EH (cell line): ENCODE data around the gene CLEC9A.
A peak's percentile ranks its signal among the peaks of the same experiment; 100 is the strongest.
"Not testable (repeated sequence)": the region's sequence is repeated elsewhere in the genome, so short reads cannot be mapped to it uniquely, and the experiment has no call there.

Experiments
- DNase-seq: peaks from one replicate; pipeline ENCODE4 v3.0.0-alpha.2; 2015; ENCODE audit warnings: low read depth

The CLEC9A gene

GRCh38 chr12:10030446-10030845 lies at the start of gene CLEC9A:
Gene CLEC9A, plus strand, starts transcription at chr12:10030682. Its CDS starts 22,006 bp downstream, at chr12:10052688.
- no peak for DNase-seq

- DNase-seq, result no peak
Observed at GRCh38 chr12:9991876-9992275, 38.6 kb upstream of the CLEC9A start.

- no peak for DNase-seq
Observed at GRCh38 chr12:9992296-9992695, 38.2 kb upstream of the CLEC9A start.

GRCh38 chr12:9999016-9999415 lies 31.5 kb upstream of the CLEC9A start, which contains the start of gene CLEC1B:
Gene CLEC1B, minus strand, starts transcription at chr12:9999121. Its CDS starts 21 bp downstream, at chr12:9999100.
- no peak for DNase-seq

GRCh38 chr12:10001171-10001776 lies 29.2 kb upstream of the CLEC9A start:
- DNase-seq, result no peak

GRCh38 chr12:10012630-10013330 lies 17.7 kb upstream of the CLEC9A start:
- no peak for DNase-seq

- DNase-seq, result no peak
Observed at GRCh38 chr12:10015450-10015849, 15.0 kb upstream of the CLEC9A start.

GRCh38 chr12:10016881-10017280 lies 13.6 kb upstream of the CLEC9A start:
- peak; percentile 36 for DNase-seq

GRCh38 chr12:10018386-10018785 lies 12.1 kb upstream of the CLEC9A start:
- DNase-seq, result no peak

GRCh38 chr12:10021342-10021741 lies 9.1 kb upstream of the CLEC9A start:
- no peak for DNase-seq

GRCh38 chr12:10025236-10025635 lies 5.2 kb upstream of the CLEC9A start:
- no peak for DNase-seq

GRCh38 chr12:10026666-10027065 lies 3.8 kb upstream of the CLEC9A start:
- DNase-seq, result not testable (repeated sequence)

GRCh38 chr12:10027311-10027710 lies 3.2 kb upstream of the CLEC9A start:
- peak; percentile 49 for DNase-seq

- DNase-seq, result peak; percentile 58
Observed at GRCh38 chr12:10027721-10028120, 2.8 kb upstream of the CLEC9A start.

- DNase-seq, result peak; percentile 70
Observed at GRCh38 chr12:10031321-10031720, 839 bp downstream of the CLEC9A start.

GRCh38 chr12:10031771-10032175 lies 1.3 kb downstream of the CLEC9A start:
- DNase-seq, result peak; percentile 98

- peak; percentile 49 for DNase-seq
Observed at GRCh38 chr12:10033783-10034545, 3.5 kb downstream of the CLEC9A start.

- DNase-seq, result no peak
Observed at GRCh38 chr12:10042167-10042566, 11.7 kb downstream of the CLEC9A start.

- DNase-seq, result no peak
Observed at GRCh38 chr12:10048526-10048925, 18.0 kb downstream of the CLEC9A start.

- DNase-seq, result no peak
Observed at GRCh38 chr12:10052193-10052913, 21.9 kb downstream of the CLEC9A start.

- DNase-seq, result no peak
Observed at GRCh38 chr12:10058387-10058786, 27.9 kb downstream of the CLEC9A start.

- peak; percentile 3 for DNase-seq
Observed at GRCh38 chr12:10065241-10065640, 34.8 kb downstream of the CLEC9A start.
